T-helper 2 cell treated with Interferon-gamma antibody and Interleukin-4, amounts not matched to agents 5 μg/mL and 100 μg/mL, for 36 hours (primary cell): ENCODE measurements around the gene HMX1.

Source experiments
- DNase-seq: peaks from one replicate; pipeline ENCODE4 v3.0.0; 2021; ENCODE audit warnings: low spot score
- H3K27ac Mint-ChIP-seq: one replicate; pipeline ENCODE4 v1.8.0; 2021; ENCODE audit warnings: mild to moderate bottlenecking, mixed read lengths
- H3K27me3 Mint-ChIP-seq: one replicate; pipeline ENCODE4 v1.8.0; 2021; ENCODE audit warnings: low read depth, mixed read lengths
- H3K36me3 Mint-ChIP-seq: one replicate; pipeline ENCODE4 v1.8.0; 2021; ENCODE audit warnings: low read depth, mixed read lengths
- H3K4me1 Mint-ChIP-seq: one replicate; pipeline ENCODE4 v1.8.0; 2021; ENCODE audit warnings: low read depth, mixed read lengths
- H3K4me3 Mint-ChIP-seq: one replicate; pipeline ENCODE4 v1.8.0; 2022; ENCODE audit warnings: mild to moderate bottlenecking, moderate library complexity, mixed read lengths
- H3K9me3 Mint-ChIP-seq: one replicate; pipeline ENCODE4 v1.8.0; 2021; ENCODE audit warnings: mixed read lengths

HMX1 gene

GRCh38 chr4:8905226-8905772 lies 33.7 kb upstream of the HMX1 start:
- H3K27ac Mint-ChIP-seq, result no peak overlapping the region
- H3K4me1 Mint-ChIP-seq, result no peaks in the 10 kb centered on the region
- no peak overlapping the region for H3K4me3 Mint-ChIP-seq

GRCh38 chr4:8904666-8905065 lies 33.0 kb upstream of the HMX1 start:
- no peak for DNase-seq
- Mint-ChIP-seq H3K4me3 (no peak overlapping the region), H3K27me3 (no peaks in the 10 kb centered on the region), H3K4me1 (no peaks in the 10 kb centered on the region), H3K9me3 (peaks cover 9% of the 10 kb centered on the region), H3K36me3 (no peaks in the 10 kb centered on the region), H3K27ac (no peak overlapping the region)

More at GRCh38 chr4:8905226-8905772, 33.7 kb upstream of the HMX1 start:
- DNase-seq, result no peak
- Mint-ChIP-seq H3K9me3 (peaks cover 9% of the 10 kb centered on the region), H3K27me3 (no peaks in the 10 kb centered on the region), H3K36me3 (no peaks in the 10 kb centered on the region)

- Mint-ChIP-seq H3K9me3 (peaks cover 9% of the 10 kb centered on the region), H3K27ac (no peak overlapping the region), H3K27me3 (no peaks in the 10 kb centered on the region), H3K36me3 (no peaks in the 10 kb centered on the region), H3K4me3 (no peak overlapping the region), H3K4me1 (no peaks in the 10 kb centered on the region)
- no peak for DNase-seq
Measured at GRCh38 chr4:8904041-8904501, 32.4 kb upstream of the HMX1 start.

DNA sequence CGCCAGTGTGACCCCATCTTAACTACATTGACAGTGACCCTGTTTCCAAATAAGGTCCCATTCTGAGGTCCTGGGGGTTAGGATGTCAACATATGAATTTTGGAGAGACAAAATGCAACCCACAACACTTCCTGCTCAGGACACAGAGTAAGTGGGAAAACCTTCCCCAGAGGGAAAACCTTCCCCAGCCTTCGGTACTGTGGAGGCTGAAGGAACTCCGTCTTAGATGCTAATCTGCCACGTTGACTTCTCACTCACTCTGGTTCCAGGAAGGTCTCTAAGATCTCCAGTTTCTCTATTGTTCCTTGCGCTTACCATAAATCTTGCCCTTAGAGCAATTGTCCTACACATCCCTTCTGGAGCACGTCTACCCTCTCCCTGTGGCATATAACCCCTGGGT lies 29.7 kb upstream of the HMX1 start:
- DNase-seq, result no peak
- no peaks in the 10 kb centered on the region for H3K36me3 Mint-ChIP-seq
- H3K27ac Mint-ChIP-seq, result no peak overlapping the region
- peaks cover 2% of the 10 kb centered on the region for H3K27me3 Mint-ChIP-seq
- peaks cover 9% of the 10 kb centered on the region for H3K9me3 Mint-ChIP-seq
- no peaks in the 10 kb centered on the region for H3K4me1 Mint-ChIP-seq
- no peak overlapping the region for H3K4me3 Mint-ChIP-seq

GRCh38 chr4:8900588-8900987 lies 28.9 kb upstream of the HMX1 start:
- H3K27ac Mint-ChIP-seq, result no peak overlapping the region
- H3K9me3 Mint-ChIP-seq, result peaks cover 9% of the 10 kb centered on the region
- no peaks in the 10 kb centered on the region for H3K4me1 Mint-ChIP-seq
- no peaks in the 10 kb centered on the region for H3K36me3 Mint-ChIP-seq
- no peak for DNase-seq
- H3K4me3 Mint-ChIP-seq, result no peak overlapping the region
- H3K27me3 Mint-ChIP-seq, result peaks cover 2% of the 10 kb centered on the region

GRCh38 chr4:8898419-8898818 lies 26.8 kb upstream of the HMX1 start:
- no peak overlapping the region for H3K4me3 Mint-ChIP-seq
- H3K4me1 Mint-ChIP-seq, result no peaks in the 10 kb centered on the region
- no peak for DNase-seq
- H3K36me3 Mint-ChIP-seq, result no peaks in the 10 kb centered on the region
- peaks cover 9% of the 10 kb centered on the region for H3K9me3 Mint-ChIP-seq
- H3K27me3 Mint-ChIP-seq, result peaks cover 13% of the 10 kb centered on the region
- H3K27ac Mint-ChIP-seq, result no peak overlapping the region

- Mint-ChIP-seq H3K9me3 (peaks cover 9% of the 10 kb centered on the region), H3K27me3 (peaks cover 14% of the 10 kb centered on the region), H3K36me3 (no peaks in the 10 kb centered on the region), H3K27ac (no peak overlapping the region), H3K4me3 (no peak overlapping the region), H3K4me1 (no peaks in the 10 kb centered on the region)
- DNase-seq, result no peak
Measured at GRCh38 chr4:8897251-8898167, 25.9 kb upstream of the HMX1 start.

DNA sequence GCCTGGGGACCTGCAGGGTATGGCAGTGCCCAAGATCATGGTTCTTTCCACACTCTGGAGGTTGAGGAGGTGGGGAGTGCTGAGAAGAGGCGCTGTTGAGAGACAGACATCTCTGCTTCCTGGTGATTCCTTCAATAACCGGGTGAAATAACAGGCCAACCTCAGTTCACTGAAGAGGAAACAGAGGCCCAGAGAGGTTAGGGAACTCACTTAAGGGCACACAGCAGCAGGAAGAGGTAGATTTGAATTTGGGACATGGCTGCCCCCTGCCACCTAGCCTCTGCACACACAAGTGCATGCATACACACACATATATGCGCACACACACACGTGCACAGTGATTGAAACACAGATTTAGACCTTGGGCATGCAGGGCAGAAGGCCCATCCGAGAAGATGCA lies 24.9 kb upstream of the HMX1 start:
- peaks cover 1% of the 10 kb centered on the region for H3K9me3 Mint-ChIP-seq
- H3K36me3 Mint-ChIP-seq, result no peaks in the 10 kb centered on the region
- no peaks in the 10 kb centered on the region for H3K4me1 Mint-ChIP-seq
- H3K27me3 Mint-ChIP-seq, result peaks cover 22% of the 10 kb centered on the region
- H3K4me3 Mint-ChIP-seq, result no peak overlapping the region
- no peak for DNase-seq
- no peak overlapping the region for H3K27ac Mint-ChIP-seq

- DNase-seq, result no peak
- Mint-ChIP-seq H3K9me3 (no peaks in the 10 kb centered on the region), H3K27ac (no peak overlapping the region), H3K36me3 (no peaks in the 10 kb centered on the region), H3K4me1 (no peaks in the 10 kb centered on the region), H3K4me3 (no peak overlapping the region), H3K27me3 (peaks cover 26% of the 10 kb centered on the region)
Measured at GRCh38 chr4:8896071-8896470, 24.4 kb upstream of the HMX1 start.

- no peak for DNase-seq
- H3K4me1 Mint-ChIP-seq, result no peaks in the 10 kb centered on the region
- no peaks in the 10 kb centered on the region for H3K36me3 Mint-ChIP-seq
- no peak overlapping the region for H3K4me3 Mint-ChIP-seq
- no peaks in the 10 kb centered on the region for H3K9me3 Mint-ChIP-seq
- H3K27me3 Mint-ChIP-seq, result peaks cover 32% of the 10 kb centered on the region
- no peak overlapping the region for H3K27ac Mint-ChIP-seq
Measured at GRCh38 chr4:8895295-8895694, 23.7 kb upstream of the HMX1 start.

DNA sequence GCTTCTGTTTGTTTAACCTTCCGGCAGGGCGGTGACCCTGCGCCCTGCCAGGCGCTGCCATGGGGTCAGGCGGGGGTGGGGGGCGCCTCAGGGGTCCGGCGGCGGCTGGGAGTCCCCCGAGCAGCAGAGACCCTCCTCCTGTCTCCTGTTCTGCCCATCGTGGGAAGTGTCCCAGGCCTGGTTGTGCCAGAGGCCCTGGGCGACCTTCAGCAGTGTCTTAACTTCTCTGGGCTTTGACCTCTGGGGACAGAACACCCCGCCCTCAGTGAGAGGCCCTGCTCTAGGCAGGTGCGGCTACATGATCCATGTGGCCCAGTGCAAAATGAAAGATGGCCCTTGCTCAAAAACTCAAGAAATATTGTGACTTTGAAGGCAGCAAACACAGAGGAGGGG lies 22.8 kb upstream of the HMX1 start:
- Mint-ChIP-seq H3K4me1 (no peaks in the 10 kb centered on the region), H3K27me3 (peaks cover 37% of the 10 kb centered on the region), H3K36me3 (no peaks in the 10 kb centered on the region), H3K27ac (no peak overlapping the region), H3K9me3 (no peaks in the 10 kb centered on the region), H3K4me3 (no peak overlapping the region)
- no peak for DNase-seq

- DNase-seq, result no peak
Measured at GRCh38 chr4:8893624-8894423, 22.2 kb upstream of the HMX1 start.

DNA sequence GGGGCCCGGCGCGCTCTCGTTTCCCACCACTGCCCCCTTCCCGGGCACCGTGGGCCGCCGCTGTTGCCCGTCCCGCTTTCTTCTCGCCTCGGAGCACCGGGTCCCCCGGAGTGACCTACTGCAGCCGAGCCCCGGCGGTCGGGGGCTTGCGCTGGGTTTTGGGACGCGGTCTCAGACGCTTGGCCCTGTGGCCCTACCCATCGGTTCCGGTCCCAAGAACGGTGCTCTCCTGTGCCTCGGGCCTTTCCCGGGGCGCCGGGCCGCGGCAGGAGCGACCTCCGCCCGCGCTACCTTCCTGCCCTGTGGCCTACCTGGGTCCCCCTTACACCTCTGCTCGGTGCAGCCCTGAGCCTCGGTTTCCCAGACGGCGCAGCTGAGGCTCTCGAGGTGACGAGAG lies 21.6 kb upstream of the HMX1 start:
- Mint-ChIP-seq H3K4me1 (no peaks in the 10 kb centered on the region), H3K27me3 (peaks cover 49% of the 10 kb centered on the region), H3K4me3 (no peak overlapping the region), H3K9me3 (no peaks in the 10 kb centered on the region), H3K27ac (no peak overlapping the region), H3K36me3 (no peaks in the 10 kb centered on the region)
- DNase-seq, result no peak

More at GRCh38 chr4:8893624-8894423, 22.2 kb upstream of the HMX1 start:
- no peaks in the 10 kb centered on the region for H3K4me1 Mint-ChIP-seq
- H3K36me3 Mint-ChIP-seq, result no peaks in the 10 kb centered on the region
- no peak overlapping the region for H3K4me3 Mint-ChIP-seq
- H3K27me3 Mint-ChIP-seq, result peaks cover 43% of the 10 kb centered on the region
- H3K9me3 Mint-ChIP-seq, result no peaks in the 10 kb centered on the region
- no peak overlapping the region for H3K27ac Mint-ChIP-seq
